Esophagus (tissue), 2 donors: ENCODE measurements around the gene PIK3R6. TPM values are rescaled to one million over a fixed set of nuclear protein-coding genes. Genes with fewer than 3 reads are reported as not detected.

ENCODE experiments used
- H3K27ac ChIP-seq, 2 donors: one replicate each; pipeline ENCODE4 v1.5.1; 2013; ENCODE audit warnings: low read depth in 2 of 2, mild to moderate bottlenecking in 2 of 2, inconsistent platforms in 1 of 2, low read length in 1 of 2, moderate library complexity in 1 of 2
- H3K27me3 ChIP-seq, 2 donors: one replicate each; pipeline ENCODE4 v1.6.1; 2013; ENCODE audit warnings: low read length in 2 of 2, control low read depth in 1 of 2, mild to moderate bottlenecking in 1 of 2; ENCODE audit not compliant: insufficient read depth in 2 of 2, control insufficient read depth in 1 of 2
- H3K36me3 ChIP-seq, 2 donors: one replicate each; pipeline ENCODE4 v1.6.1; 2013; ENCODE audit warnings: low read length in 1 of 2; ENCODE audit not compliant: control insufficient read depth in 2 of 2, insufficient read depth in 2 of 2
- H3K4me1 ChIP-seq, 2 donors: one replicate each; pipeline ENCODE4 v1.6.1; 2013; ENCODE audit warnings: low read length in 1 of 2; ENCODE audit not compliant: control insufficient read depth in 2 of 2, insufficient read depth in 2 of 2
- H3K4me3 ChIP-seq, 2 donors: one replicate each; pipeline ENCODE4 v1.5.1; 2013; ENCODE audit warnings: low read length in 2 of 2, mild to moderate bottlenecking in 2 of 2, low read depth in 1 of 2, moderate library complexity in 1 of 2
- H3K9me3 ChIP-seq, 2 donors: one replicate each; pipeline ENCODE4 v1.6.1; 2013; ENCODE audit warnings: mild to moderate bottlenecking in 2 of 2, low read depth in 1 of 2, low read length in 1 of 2, moderate library complexity in 1 of 2; ENCODE audit not compliant: control insufficient read depth in 2 of 2, insufficient read depth in 1 of 2
- WGBS, 2 donors: extraction: QIAGEN DNeasy Blood & Tissue Kit; methylation state at CpG; one replicate each; pipeline ENCODE4 v1.1.7; 2013; 5-methylcytosine and 5-hydroxymethylcytosine counted together
- polyA plus RNA-seq, 2 donors: library from polyadenylated mRNA; stranded (reverse); fragments of 200-250 nt; gene quantifications; one replicate each; pipeline ENCODE4 v1.2.3, GENCODE V29; 2013
- donor health status: healthy with polysubstance abuse.
- donor health status: Bipolar disorder and iron deficiency.

PIK3R6 gene
- polyA plus RNA-seq, 2 donors: 0.39 to 0.59 TPM

GRCh38 chr17:8801135-8801840 lies 66.2 kb downstream of the PIK3R6 start:
- Histone ChIP-seq H3K27ac (no peak overlapping the region), H3K27me3 (no peaks in the 10 kb centered on the region), H3K36me3 (peaks cover 0 to 2% of the 10 kb centered on the region in 2 donors), H3K4me1 (peaks cover 0 to 4% of the 10 kb centered on the region in 2 donors), H3K4me3 (no peak overlapping the region), H3K9me3 (no peaks in the 10 kb centered on the region)
- WGBS, 2 donors: 79 to 81% methylated on average over 6 of the region's 6 CpGs

GRCh38 chr17:8800656-8801055 lies 66.8 kb downstream of the PIK3R6 start:
- H3K27me3 ChIP-seq: no peaks in the 10 kb centered on the region
- WGBS, 2 donors: 64 to 68% methylated on average over 2 of the region's 2 CpGs
- peaks cover 0 to 2% of the 10 kb centered on the region in 2 donors for H3K36me3 ChIP-seq

GRCh38 chr17:8799570-8800212 lies 67.8 kb downstream of the PIK3R6 start:
- Histone ChIP-seq H3K4me1 (peaks cover 0 to 4% of the 10 kb centered on the region in 2 donors), H3K9me3 (peaks cover 0 to 3% of the 10 kb centered on the region in 2 donors), H3K36me3 (peaks cover 0 to 2% of the 10 kb centered on the region in 2 donors), H3K27ac (no peak overlapping the region), H3K27me3 (no peaks in the 10 kb centered on the region), H3K4me3 (peak overlapping the region; percentile 23 to 42)
- WGBS, 2 donors: 51 to 52% methylated on average over 15 of the region's 15 CpGs

More at GRCh38 chr17:8800656-8801055, 66.8 kb downstream of the PIK3R6 start:
- peaks cover 0 to 4% of the 10 kb centered on the region in 2 donors for H3K4me1 ChIP-seq
- H3K27ac ChIP-seq: no peak overlapping the region
- H3K9me3 ChIP-seq: no peaks in the 10 kb centered on the region
- H3K4me3 ChIP-seq: no peak overlapping the region

DNA sequence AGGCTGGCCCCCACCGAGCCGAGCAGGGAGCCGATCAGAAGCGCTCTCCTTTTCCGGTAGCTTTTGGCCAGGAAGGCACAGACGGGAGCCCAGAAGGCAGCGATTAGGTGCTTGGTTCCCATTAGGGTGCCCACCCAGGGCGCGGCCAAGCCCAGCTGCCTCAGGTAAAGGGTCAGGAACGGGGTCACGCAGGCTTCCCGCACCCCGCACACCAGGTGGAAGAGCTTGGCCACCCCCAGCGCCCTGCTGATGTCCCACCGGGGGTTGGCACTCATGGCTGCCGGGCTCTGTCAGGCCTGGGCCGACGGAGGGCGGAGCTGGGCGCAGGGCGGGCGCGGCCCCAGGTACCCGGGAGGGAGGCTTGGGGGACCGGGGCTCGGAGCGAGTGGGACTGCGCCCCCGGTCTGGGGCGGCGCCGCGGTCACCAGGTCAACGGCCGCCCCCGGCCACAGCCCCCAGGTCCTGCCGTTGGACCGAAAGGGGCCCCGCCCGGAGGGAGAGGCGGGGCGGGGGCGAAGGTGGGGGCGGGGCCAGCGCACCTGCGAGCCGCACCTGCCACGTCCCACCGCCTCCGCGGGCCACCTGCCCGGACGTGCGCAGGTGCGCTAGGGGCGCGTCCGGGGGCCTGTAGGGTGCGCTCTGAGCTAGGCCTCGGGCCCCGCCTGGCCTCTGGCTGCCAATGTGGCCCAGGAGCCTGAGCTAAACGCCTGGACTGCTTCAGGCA lies 68.5 kb downstream of the PIK3R6 start, which contains the start of gene MFSD6L:
MFSD6L (minus strand) TSS at position 520 of the 724 bp plus-strand sequence; CDS start at position 275, 245 bp downstream.
- Histone ChIP-seq H3K4me3 (peak within 1 kb of the TSS; percentile 33 to 42), H3K4me1 (peaks cover 0 to 4% of the 10 kb centered on the region in 2 donors), H3K27ac (no peak within 1 kb of the TSS), H3K27me3 (no peaks in the 10 kb centered on the region), H3K9me3 (peaks cover 0 to 3% of the 10 kb centered on the region in 2 donors), H3K36me3 (peaks cover 0 to 2% of the 10 kb centered on the region in 2 donors)
- WGBS, 2 donors: 24 to 27% methylated on average over 42 to 62 of the region's 62 CpGs

DNA sequence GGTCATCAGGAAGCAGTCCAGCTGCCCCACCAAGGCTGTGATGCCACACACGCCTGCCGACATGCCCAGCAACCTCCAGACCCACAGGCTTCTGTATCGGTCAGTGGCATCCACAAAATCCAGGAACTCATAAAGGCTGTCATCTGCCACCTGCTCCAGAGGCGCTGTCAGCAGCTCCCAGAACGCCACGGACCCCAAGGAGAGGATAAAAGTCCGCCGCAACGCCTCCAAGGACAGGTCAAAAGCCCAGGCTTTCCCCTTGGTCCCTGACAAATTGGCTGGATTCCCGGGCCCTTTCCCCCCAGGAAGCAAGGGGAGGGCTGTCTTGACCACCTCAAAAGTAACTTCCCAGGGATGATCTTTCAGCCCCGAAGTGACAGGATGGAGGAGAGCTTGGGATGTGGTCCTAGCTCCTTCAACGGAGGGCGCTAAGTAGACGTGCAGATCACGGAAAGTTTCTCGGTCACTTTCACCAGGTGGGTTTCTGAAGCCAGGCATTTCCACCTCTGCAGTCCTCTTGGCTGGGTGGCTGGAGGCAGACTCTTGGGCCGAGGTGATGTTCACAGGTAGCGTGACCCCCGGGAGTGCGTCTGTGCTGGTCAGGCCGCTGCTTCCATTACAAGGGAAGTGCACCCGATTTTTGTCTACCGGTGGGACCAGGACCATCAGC lies 69.2 kb downstream of the PIK3R6 start:
- Histone ChIP-seq H3K27me3 (no peaks in the 10 kb centered on the region), H3K27ac (no peak overlapping the region)

GRCh38 chr17:8797621-8798175 lies 69.8 kb downstream of the PIK3R6 start:
- 87 to 88% methylated on average over 14 of the region's 14 CpGs for WGBS, 2 donors
- no peaks in the 10 kb centered on the region for H3K27me3 ChIP-seq

More for the DNA sequence above, 69.2 kb downstream of the PIK3R6 start:
- peaks cover 0 to 3% of the 10 kb centered on the region in 2 donors for H3K9me3 ChIP-seq
- no peak overlapping the region for H3K4me3 ChIP-seq
- peaks cover 0 to 2% of the 10 kb centered on the region in 2 donors for H3K36me3 ChIP-seq
- WGBS, 2 donors: 70 to 73% methylated on average over 23 of the region's 23 CpGs
- peaks cover 0 to 4% of the 10 kb centered on the region in 2 donors for H3K4me1 ChIP-seq

DNA sequence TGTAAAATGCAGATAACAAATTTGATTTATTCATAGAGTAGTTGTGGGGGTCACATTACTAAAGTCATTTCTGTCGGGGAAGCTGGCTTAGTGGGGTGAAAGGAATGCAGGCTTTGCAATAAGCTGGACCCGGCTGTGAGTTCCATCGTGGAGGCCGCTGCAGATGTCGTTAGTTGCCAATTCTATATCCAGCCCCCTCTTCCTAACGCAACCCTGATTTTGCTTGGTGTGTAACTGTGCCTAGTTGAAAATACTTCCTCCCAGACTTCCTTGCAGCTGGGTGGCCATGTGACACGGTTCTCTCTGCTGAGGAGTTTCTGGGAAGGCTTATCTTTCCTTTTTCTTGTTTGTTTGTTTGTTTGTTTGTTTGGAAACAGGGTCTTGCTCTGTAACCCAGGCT lies 72.8 kb downstream of the PIK3R6 start:
- H3K27me3 ChIP-seq: no peaks in the 10 kb centered on the region
- WGBS, 2 donors: 58 to 70% methylated on average over 7 of the region's 7 CpGs
- H3K4me1 ChIP-seq: peaks cover 0 to 4% of the 10 kb centered on the region in 2 donors
- no peak overlapping the region for H3K27ac ChIP-seq
- H3K36me3 ChIP-seq: peaks cover 0 to 2% of the 10 kb centered on the region in 2 donors
- peaks cover 0 to 3% of the 10 kb centered on the region in 2 donors for H3K9me3 ChIP-seq
- no peak overlapping the region for H3K4me3 ChIP-seq

More at GRCh38 chr17:8797621-8798175, 69.8 kb downstream of the PIK3R6 start:
- Histone ChIP-seq H3K9me3 (peaks cover 0 to 3% of the 10 kb centered on the region in 2 donors), H3K4me1 (peaks cover 0 to 4% of the 10 kb centered on the region in 2 donors), H3K27ac (no peak overlapping the region), H3K36me3 (peaks cover 0 to 2% of the 10 kb centered on the region in 2 donors), H3K4me3 (no peak overlapping the region)

GRCh38 chr17:8793649-8794048 lies 73.8 kb downstream of the PIK3R6 start:
- Histone ChIP-seq H3K9me3 (peaks cover 0 to 3% of the 10 kb centered on the region in 2 donors), H3K36me3 (peaks cover 0 to 2% of the 10 kb centered on the region in 2 donors), H3K4me1 (no peaks in the 10 kb centered on the region), H3K27me3 (no peaks in the 10 kb centered on the region), H3K27ac (no peak overlapping the region), H3K4me3 (no peak overlapping the region)
- WGBS, 2 donors: 47 to 48% methylated on average over 2 of the region's 2 CpGs
